HepG2 (cell line): ENCODE data around the gene TMEM141. TPM values are rescaled to one million over a fixed set of nuclear protein-coding genes. Genes with fewer than 3 reads are reported as not detected.

Source experiments
- ARID4A ChIP-seq: sonication (generic); formaldehyde crosslinking; IDR thresholded peaks from 2 replicates; pipeline ENCODE4 v1.5.0; 2020; ENCODE audit warnings: mild to moderate bottlenecking, missing genetic modification reagents, borderline replicate concordance
- FOXK1 ChIP-seq: sonication (generic); formaldehyde crosslinking; IDR thresholded peaks from 2 replicates; pipeline ENCODE4 v1.4.0; 2020; ENCODE audit warnings: low read depth, missing genetic modification reagents, borderline replicate concordance
- MATR3 ChIP-seq: sonication (generic); formaldehyde crosslinking; IDR thresholded peaks from 2 replicates; pipeline ENCODE4 v1.4.0; 2020; ENCODE audit warnings: missing genetic modification reagents
- PTBP1 ChIP-seq: fragments of 200-400 bp; formaldehyde crosslinking; IDR thresholded peaks from 2 replicates; pipeline ENCODE4 v1.6.1; 2018; ENCODE audit warnings: low read length, low read depth; ENCODE audit not compliant: poor library complexity, severe bottlenecking
- RARA ChIP-seq: IDR thresholded peaks from 2 replicates; pipeline ENCODE4 v1.6.1; 2016; ENCODE audit warnings: missing genetic modification reagents, missing compliant biosample characterization
- STAT6 ChIP-seq: sonication (generic); formaldehyde crosslinking; IDR thresholded peaks from 2 replicates; pipeline ENCODE4 v1.4.0; 2020; ENCODE audit warnings: missing genetic modification reagents, mild to moderate bottlenecking, borderline replicate concordance
- XBP1 ChIP-seq: sonication (generic); formaldehyde crosslinking; IDR thresholded peaks from 2 replicates; pipeline ENCODE4 v1.5.0; 2020; ENCODE audit warnings: missing genetic modification reagents
- ZBTB7A ChIP-seq: sonication (generic); formaldehyde crosslinking; IDR thresholded peaks from 2 replicates; pipeline ENCODE4 v1.8.0; 2022; ENCODE audit warnings: mild to moderate bottlenecking, missing genetic modification reagents
- ZC3H4 ChIP-seq: sonication (generic); formaldehyde crosslinking; IDR thresholded peaks from 2 replicates; pipeline ENCODE4 v1.4.0; 2020; ENCODE audit warnings: missing genetic modification reagents, borderline replicate concordance
- ZNF121 ChIP-seq: sonication (generic); formaldehyde crosslinking; IDR thresholded peaks from 2 replicates; pipeline ENCODE4 v1.5.0; 2020; ENCODE audit warnings: mild to moderate bottlenecking, missing genetic modification reagents
- ZNF264 ChIP-seq: sonication (generic); formaldehyde crosslinking; IDR thresholded peaks from 2 replicates; pipeline ENCODE4 v1.4.0; 2020; ENCODE audit warnings: missing genetic modification reagents
- ZNF382 ChIP-seq: sonication (generic); formaldehyde crosslinking; IDR thresholded peaks from 2 replicates; pipeline ENCODE4 v1.5.0; 2020; ENCODE audit warnings: missing genetic modification reagents, mild to moderate bottlenecking, borderline replicate concordance
- ZNF451 ChIP-seq: sonication (generic); formaldehyde crosslinking; IDR thresholded peaks from 2 replicates; pipeline ENCODE4 v1.5.0; 2020; ENCODE audit warnings: mild to moderate bottlenecking, missing genetic modification reagents
- ZNF569 ChIP-seq: sonication (generic); formaldehyde crosslinking; IDR thresholded peaks from 2 replicates; pipeline ENCODE4 v1.5.0; 2020; ENCODE audit warnings: mild to moderate bottlenecking, missing genetic modification reagents, moderate library complexity, borderline replicate concordance
- polyA plus RNA-seq, 8 experiments: library from polyadenylated mRNA; depleted of rRNA in 3 of 8; stranded (reverse) in 7 of 8; unstranded in 1 of 8; fragments of >200 nt; fragmentation: Illumina TruSeq in 4 of 8; extraction: Trizol in 4 of 8; gene quantifications; 2 replicates each; pipeline versions ENCODE4 v1.2.1 to v1.2.3, GENCODE V29; 2011 to 2016; ENCODE audit warnings: low read depth in 4 of 8, missing spikeins in 1 of 8, mixed read lengths in 1 of 8; ENCODE audit not compliant: insufficient read depth in 1 of 8
- total RNA-seq, 5 experiments: library from RNA; depleted of rRNA; stranded (reverse); fragments of >200 nt; fragmentation: Illumina TruSeq; extraction: Trizol; gene quantifications; 2 replicates each; pipeline ENCODE4 v1.2.3, GENCODE V29; 2016; ENCODE audit warnings: low read depth in 1 of 5
- TF ChIP-seq, protein P1 (sequence below): sonication (generic); formaldehyde crosslinking; IDR thresholded peaks from 2 replicates; pipeline ENCODE4 v1.5.1; 2020; ENCODE audit warnings: missing genetic modification reagents, mild to moderate bottlenecking, borderline replicate concordance
- TF ChIP-seq, protein P2 (sequence below): sonication (generic); formaldehyde crosslinking; IDR thresholded peaks from 2 replicates; pipeline ENCODE4 v1.4.0; 2020; ENCODE audit warnings: mild to moderate bottlenecking, low read depth, missing genetic modification reagents

The TMEM141 gene
- total and polyA plus RNA-seq, 2 of the 13 experiments (the other 11 are each of a cell fraction or from before 2014, with no cell fraction given): 81.0 to 202 TPM

DNA sequence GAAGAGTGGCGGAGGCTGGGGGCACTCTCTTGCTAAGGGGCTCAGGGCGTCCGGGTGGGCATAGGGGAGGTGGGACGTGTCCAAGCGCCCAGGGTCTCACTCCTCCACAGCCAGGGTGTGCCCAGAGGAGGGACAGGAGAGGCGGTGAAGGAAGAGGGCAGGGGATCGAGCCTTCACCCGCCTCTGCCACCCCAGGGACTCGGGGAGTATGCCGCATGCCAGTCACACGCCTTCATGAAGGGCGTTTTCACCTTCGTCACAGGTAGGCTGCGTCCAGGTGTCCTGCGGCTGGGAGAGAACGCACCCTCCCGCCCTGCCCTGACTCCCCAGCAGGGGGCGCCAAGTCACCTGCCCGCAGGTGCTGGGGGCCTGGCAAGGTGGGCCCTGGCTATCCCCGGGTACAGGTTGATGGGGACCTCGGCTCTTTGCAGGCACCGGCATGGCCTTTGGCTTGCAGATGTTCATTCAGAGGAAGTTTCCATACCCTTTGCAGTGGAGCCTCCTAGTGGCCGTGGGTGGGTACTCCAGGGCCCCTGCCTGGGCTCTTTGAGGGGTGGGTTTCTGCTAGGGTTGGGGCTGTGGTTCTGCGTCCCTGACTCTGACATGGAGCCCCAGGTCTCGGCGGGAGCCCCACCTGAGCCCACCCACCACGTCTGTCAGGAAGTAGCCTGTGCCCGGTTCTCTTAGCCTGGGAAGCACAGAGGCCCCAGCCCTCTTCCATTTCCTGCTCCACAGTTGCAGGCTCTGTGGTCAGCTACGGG, 552 bp downstream of the TMEM141 start (continued):
- TF ChIP-seq, protein P1, sequence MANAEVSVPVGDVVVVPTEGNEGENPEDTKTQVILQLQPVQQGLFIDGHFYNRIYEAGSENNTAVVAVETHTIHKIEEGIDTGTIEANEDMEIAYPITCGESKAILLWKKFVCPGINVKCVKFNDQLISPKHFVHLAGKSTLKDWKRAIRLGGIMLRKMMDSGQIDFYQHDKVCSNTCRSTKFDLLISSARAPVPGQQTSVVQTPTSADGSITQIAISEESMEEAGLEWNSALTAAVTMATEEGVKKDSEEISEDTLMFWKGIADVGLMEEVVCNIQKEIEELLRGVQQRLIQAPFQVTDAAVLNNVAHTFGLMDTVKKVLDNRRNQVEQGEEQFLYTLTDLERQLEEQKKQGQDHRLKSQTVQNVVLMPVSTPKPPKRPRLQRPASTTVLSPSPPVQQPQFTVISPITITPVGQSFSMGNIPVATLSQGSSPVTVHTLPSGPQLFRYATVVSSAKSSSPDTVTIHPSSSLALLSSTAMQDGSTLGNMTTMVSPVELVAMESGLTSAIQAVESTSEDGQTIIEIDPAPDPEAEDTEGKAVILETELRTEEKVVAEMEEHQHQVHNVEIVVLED: no peak; the same call in 1 of the 2 replicates
- no peak for TF ChIP-seq MATR3
- TF ChIP-seq ARID4A (CRISPR knock-in tag): peak; percentile 75
- no peak; the same call in 1 of the 2 replicates for TF ChIP-seq STAT6 (CRISPR knock-in tag)
- TF ChIP-seq ZBTB7A (CRISPR knock-in tag): peak; percentile 67; the same call in 1 of the 2 replicates
- TF ChIP-seq ZNF264 (CRISPR knock-in tag): no peak
- TF ChIP-seq ZNF569 (CRISPR knock-in tag): 0 out of 2 replicates have a peak, but pooled peaks have one; percentile 54
- TF ChIP-seq, protein P2, sequence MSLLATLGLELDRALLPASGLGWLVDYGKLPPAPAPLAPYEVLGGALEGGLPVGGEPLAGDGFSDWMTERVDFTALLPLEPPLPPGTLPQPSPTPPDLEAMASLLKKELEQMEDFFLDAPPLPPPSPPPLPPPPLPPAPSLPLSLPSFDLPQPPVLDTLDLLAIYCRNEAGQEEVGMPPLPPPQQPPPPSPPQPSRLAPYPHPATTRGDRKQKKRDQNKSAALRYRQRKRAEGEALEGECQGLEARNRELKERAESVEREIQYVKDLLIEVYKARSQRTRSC (CRISPR knock-in tag): no peak
- no peak for TF ChIP-seq FOXK1 (CRISPR knock-in tag)
- TF ChIP-seq ZNF451 (CRISPR knock-in tag): peak; percentile 84; the same call in 1 of the 2 replicates
- TF ChIP-seq ZC3H4 (CRISPR knock-in tag): no peak
- no peak for TF ChIP-seq PTBP1
- TF ChIP-seq RARA (CRISPR knock-in tag): no peak
- no peak for TF ChIP-seq XBP1 (CRISPR knock-in tag)
- no peak for TF ChIP-seq ZNF382 (CRISPR knock-in tag)
- no peak for TF ChIP-seq ZNF121
